ENCODE measurements around the gene PATL1. TPM values are rescaled to one million over a fixed set of nuclear protein-coding genes. Genes with fewer than 3 reads are reported as not detected.

Gene PATL1
- total RNA-seq, 1 donor from 2014 or later = 28.7 TPM

- no peak for DNase-seq (ENCODE audit: low read depth)
- Histone ChIP-seq H3K27me3 (ENCODE audit: control insufficient read depth, insufficient read depth, low read length) (no peaks in the 10 kb centered on the region), H3K36me3 (ENCODE audit: control insufficient read depth, insufficient read depth, low read length) (peaks cover 7% of the 10 kb centered on the region), H3K4me3 (ENCODE audit: low read depth, low read length) (no peak overlapping the region)
- no peak for TF ChIP-seq CTCF (IDR thresholded peaks at IDR 0.05; ENCODE audit: insufficient read depth, low read length, poor library complexity, severe bottlenecking)
These were observed 13.9 kb downstream of the PATL1 start for GRCh38 chr11:59654893-59655292.

GRCh38 chr11:59647245-59647980 is 21.4 kb downstream of the PATL1 start:
- no peak for DNase-seq (ENCODE audit: low read depth)
- Histone ChIP-seq H3K36me3 (ENCODE audit: control insufficient read depth, insufficient read depth, low read length) (peaks cover 1% of the 10 kb centered on the region), H3K4me3 (ENCODE audit: low read depth, low read length) (no peak overlapping the region), H3K27me3 (ENCODE audit: control insufficient read depth, insufficient read depth, low read length) (no peaks in the 10 kb centered on the region)
- no peak for TF ChIP-seq CTCF (IDR thresholded peaks at IDR 0.05; ENCODE audit: insufficient read depth, low read length, poor library complexity, severe bottlenecking)

- DNase-seq (ENCODE audit: low read depth) = no peak
- Histone ChIP-seq H3K36me3 (ENCODE audit: control insufficient read depth, insufficient read depth, low read length) (peaks cover 1% of the 10 kb centered on the region), H3K4me3 (ENCODE audit: low read depth, low read length) (no peak overlapping the region), H3K27me3 (ENCODE audit: control insufficient read depth, insufficient read depth, low read length) (no peaks in the 10 kb centered on the region)
- no peak for TF ChIP-seq CTCF (IDR thresholded peaks at IDR 0.05; ENCODE audit: insufficient read depth, low read length, poor library complexity, severe bottlenecking)
These were observed 24.3 kb downstream of the PATL1 start for GRCh38 chr11:59644528-59644927.

GRCh38 chr11:59643390-59643789 is 25.4 kb downstream of the PATL1 start:
- Histone ChIP-seq H3K27me3 (ENCODE audit: control insufficient read depth, insufficient read depth, low read length) (no peaks in the 10 kb centered on the region), H3K4me3 (ENCODE audit: low read depth, low read length) (no peak overlapping the region), H3K36me3 (ENCODE audit: control insufficient read depth, insufficient read depth, low read length) (no peaks in the 10 kb centered on the region)
- no peak for DNase-seq (ENCODE audit: low read depth)
- no peak for TF ChIP-seq CTCF (IDR thresholded peaks at IDR 0.05; ENCODE audit: insufficient read depth, low read length, poor library complexity, severe bottlenecking)

- TF ChIP-seq CTCF (IDR thresholded peaks at IDR 0.05; ENCODE audit: insufficient read depth, low read length, poor library complexity, severe bottlenecking) = no peak
- DNase-seq (ENCODE audit: low read depth) = no peak
- Histone ChIP-seq H3K27me3 (ENCODE audit: control insufficient read depth, insufficient read depth, low read length) (no peaks in the 10 kb centered on the region), H3K36me3 (ENCODE audit: control insufficient read depth, insufficient read depth, low read length) (no peaks in the 10 kb centered on the region), H3K4me3 (ENCODE audit: low read depth, low read length) (no peak overlapping the region)
These were observed 27.7 kb downstream of the PATL1 start for GRCh38 chr11:59641156-59641555.

- DNase-seq (ENCODE audit: low read depth) = no peak
- H3K4me3 ChIP-seq (ENCODE audit: low read depth, low read length) = no peak overlapping the region
- H3K27me3 ChIP-seq (ENCODE audit: control insufficient read depth, insufficient read depth, low read length) = no peaks in the 10 kb centered on the region
- TF ChIP-seq CTCF (IDR thresholded peaks at IDR 0.05; ENCODE audit: insufficient read depth, low read length, poor library complexity, severe bottlenecking) = no peak
- no peaks in the 10 kb centered on the region for H3K36me3 ChIP-seq (ENCODE audit: control insufficient read depth, insufficient read depth, low read length)
These were observed 38.3 kb downstream of the PATL1 start for GRCh38 chr11:59630493-59630892.
